CD4-positive, CD25-positive, alpha-beta regulatory T cell (primary cell): ENCODE results near the gene ABCC11. TPM values are rescaled to one million over a fixed set of nuclear protein-coding genes. Genes with fewer than 3 reads are reported as not detected.
"Not testable (repeated sequence)": the region's sequence is repeated elsewhere in the genome, so short reads cannot be mapped to it uniquely, and the experiment has no call there.

Source experiments
- ATAC-seq, 2 donors: fragments of 150-1000 bp; cut with Tn5 transposase; one replicate each; pipeline ENCODE4 v1.10.0; 2021; ENCODE audit warnings: low read depth in 2 of 2, moderate number of reproducible peaks in 2 of 2, moderate library complexity in 1 of 2
- DNase-seq, 3 donors: peaks; one replicate each; pipeline versions ENCODE4 v3.0.0 to v3.0.0-alpha.2; 2012 to 2022; ENCODE audit warnings: mixed read lengths in 1 of 3
- H3K27ac ChIP-seq: one replicate; pipeline ENCODE4 v1.7.0; 2013; ENCODE audit warnings: mild to moderate bottlenecking, low read length; ENCODE audit not compliant: insufficient read depth, poor library complexity, severe bottlenecking
- H3K27me3 ChIP-seq: one replicate; pipeline ENCODE4 v1.7.0; 2013; ENCODE audit warnings: low read length; ENCODE audit not compliant: control insufficient read depth, insufficient read depth
- H3K36me3 ChIP-seq: one replicate; pipeline ENCODE4 v1.7.0; 2013; ENCODE audit warnings: mild to moderate bottlenecking, low read length, moderate library complexity; ENCODE audit not compliant: control insufficient read depth, insufficient read depth
- H3K4me1 ChIP-seq: 2 replicates; pipeline ENCODE4 v1.7.0; 2013; ENCODE audit warnings: mild to moderate bottlenecking, low read length; ENCODE audit not compliant: insufficient read depth, control insufficient read depth, poor library complexity, severe bottlenecking
- H3K4me3 ChIP-seq: one replicate; pipeline ENCODE4 v1.7.0; 2013; ENCODE audit warnings: low read depth, mild to moderate bottlenecking, low read length, moderate library complexity
- H3K9me3 ChIP-seq, 2 experiments: 1 replicate in 1 of 2; 2 replicates in 1 of 2; pipeline ENCODE4 v1.7.0; 2013; ENCODE audit warnings: low read length in 2 of 2, mild to moderate bottlenecking in 1 of 2, moderate library complexity in 1 of 2; ENCODE audit not compliant: control insufficient read depth in 2 of 2
- H3K27ac Mint-ChIP-seq, 3 donors: one replicate each; pipeline ENCODE4 v1.8.0; 2020 to 2022; ENCODE audit warnings: mild to moderate bottlenecking in 3 of 3, mixed read lengths in 3 of 3, moderate library complexity in 2 of 3
- H3K27me3 Mint-ChIP-seq: one replicate; pipeline ENCODE4 v1.8.0; 2022; ENCODE audit warnings: mild to moderate bottlenecking, mixed read lengths
- H3K36me3 Mint-ChIP-seq: one replicate; pipeline ENCODE4 v1.8.0; 2020; ENCODE audit warnings: mixed read lengths
- H3K4me1 Mint-ChIP-seq, 4 donors: one replicate each; pipeline ENCODE4 v1.8.0; 2020 to 2022; ENCODE audit warnings: mixed read lengths in 4 of 4, mild to moderate bottlenecking in 1 of 4
- H3K4me3 Mint-ChIP-seq, 4 donors: one replicate each; pipeline ENCODE4 v1.8.0; 2020 to 2022; ENCODE audit warnings: mild to moderate bottlenecking in 4 of 4, mixed read lengths in 4 of 4, moderate library complexity in 3 of 4
- H3K9me3 Mint-ChIP-seq, 7 donors: one replicate each; pipeline ENCODE4 v1.8.0; 2020 to 2022; ENCODE audit warnings: mixed read lengths in 7 of 7, mild to moderate bottlenecking in 3 of 7, moderate library complexity in 2 of 7
- polyA plus RNA-seq, 4 donors: library from polyadenylated mRNA; unstranded; fragments of 300-500 nt; fragmentation: Illumina TruSeq; gene quantifications; one replicate each; pipeline ENCODE4 v1.2.3, GENCODE V29; 2021
- total RNA-seq: library from RNA; stranded (reverse); gene quantifications from one replicate; pipeline ENCODE4 v1.2.3, GENCODE V29; 2022

The ABCC11 gene
- total and polyA plus RNA-seq, 5 donors from 2014 or later, result 0.13 to 0.30 TPM; not detected in 3

GRCh38 chr16:48250520-48251278, 3.4 kb upstream of the ABCC11 start:
- no peak for ATAC-seq
- Mint-ChIP-seq H3K27ac (peak overlapping the region; percentile 47 to 70 (median 64)), H3K4me1 (peaks cover 44 to 67% (median 50%) of the 10 kb centered on the region in 4 donors)

GRCh38 chr16:48246066-48246465, 1.3 kb downstream of the ABCC11 start:
- H3K4me1 Mint-ChIP-seq, result peaks cover 26 to 70% (median 49%) of the 10 kb centered on the region in 4 donors
- peak overlapping the region; percentile 17 to 98 (median 66) for H3K27ac Mint-ChIP-seq

More at GRCh38 chr16:48250520-48251278, 3.4 kb upstream of the ABCC11 start:
- Mint-ChIP-seq H3K36me3 (peaks cover 18% of the 10 kb centered on the region), H3K27me3 (no peaks in the 10 kb centered on the region), H3K9me3 (no peaks in the 10 kb centered on the region), H3K4me3 (peak overlapping the region in 1 of 4 donors; percentile 44)
- peaks cover 36% of the 10 kb centered on the region for H3K36me3 ChIP-seq
- no peak for DNase-seq
- H3K27me3 ChIP-seq, result no peaks in the 10 kb centered on the region
- H3K27ac ChIP-seq, result no peak overlapping the region
- no peaks in the 10 kb centered on the region for H3K9me3 ChIP-seq
- H3K4me3 ChIP-seq, result peak overlapping the region; percentile 29
- peaks cover 27% of the 10 kb centered on the region for H3K4me1 ChIP-seq

GRCh38 chr16:48244863-48245195, 2.5 kb downstream of the ABCC11 start:
- Mint-ChIP-seq H3K36me3 (no peaks in the 10 kb centered on the region), H3K27me3 (no peaks in the 10 kb centered on the region), H3K27ac (peak overlapping the region; percentile 78 to 98 (median 98)), H3K9me3 (peaks cover 0 to 8% (median 1%) of the 10 kb centered on the region in 7 donors), H3K4me3 (peak overlapping the region; percentile 94 to 96 (median 95)), H3K4me1 (peaks cover 20 to 58% (median 42%) of the 10 kb centered on the region in 4 donors)
- H3K27me3 ChIP-seq, result no peaks in the 10 kb centered on the region
- H3K4me3 ChIP-seq, result peak overlapping the region; percentile 87
- ATAC-seq (no peak), DNase-seq (no peak)
- no peaks in the 10 kb centered on the region for H3K9me3 ChIP-seq
- peak overlapping the region; percentile 83 for H3K27ac ChIP-seq
- peaks cover 46% of the 10 kb centered on the region for H3K4me1 ChIP-seq
- no peaks in the 10 kb centered on the region for H3K36me3 ChIP-seq

More at GRCh38 chr16:48246066-48246465, 1.3 kb downstream of the ABCC11 start:
- peaks cover 46% of the 10 kb centered on the region for H3K4me1 ChIP-seq
- DNase-seq, result no peak
- peak overlapping the region; percentile 87 for H3K4me3 ChIP-seq
- H3K36me3 Mint-ChIP-seq, result no peaks in the 10 kb centered on the region
- no peak overlapping the region for H3K27ac ChIP-seq
- peaks cover 0 to 3% (median 0%) of the 10 kb centered on the region in 7 donors for H3K9me3 Mint-ChIP-seq
- no peaks in the 10 kb centered on the region for H3K27me3 Mint-ChIP-seq
- no peaks in the 10 kb centered on the region for H3K9me3 ChIP-seq
- H3K36me3 ChIP-seq, result no peaks in the 10 kb centered on the region
- peak overlapping the region; percentile 17 to 96 (median 94) for H3K4me3 Mint-ChIP-seq
- no peak for ATAC-seq
- H3K27me3 ChIP-seq, result no peaks in the 10 kb centered on the region

GRCh38 chr16:48244080-48244862, 3.1 kb downstream of the ABCC11 start, which contains the start of gene LONP2:
Gene LONP2, plus strand, starts transcription at chr16:48244300. Its CDS starts 89 bp downstream, at chr16:48244389.
- H3K9me3 ChIP-seq, result no peaks in the 10 kb centered on the region
- peak within 1 kb of the TSS; percentile 87 for H3K4me3 ChIP-seq
- peak; percentile 77 to 95 (median 91) for DNase-seq
- Mint-ChIP-seq H3K4me1 (peaks cover 18 to 54% (median 40%) of the 10 kb centered on the region in 4 donors), H3K4me3 (peak within 1 kb of the TSS; percentile 95 to 96 (median 96)), H3K36me3 (no peaks in the 10 kb centered on the region), H3K27me3 (no peaks in the 10 kb centered on the region), H3K27ac (peak within 1 kb of the TSS; percentile 83 to 98 (median 98)), H3K9me3 (peaks cover 0 to 10% (median 1%) of the 10 kb centered on the region in 7 donors)
- no peaks in the 10 kb centered on the region for H3K36me3 ChIP-seq
- ATAC-seq, result peak; percentile 96
- peaks cover 46% of the 10 kb centered on the region for H3K4me1 ChIP-seq
- peak within 1 kb of the TSS; percentile 83 for H3K27ac ChIP-seq
- no peaks in the 10 kb centered on the region for H3K27me3 ChIP-seq

GRCh38 chr16:48240147-48240546, 7.2 kb downstream of the ABCC11 start:
- Mint-ChIP-seq H3K27ac (peak overlapping the region in 1 of 3 donors; percentile 29), H3K4me3 (peak overlapping the region in 1 of 4 donors; percentile 70)
- not testable (repeated sequence) for H3K36me3 Mint-ChIP-seq

GRCh38 chr16:48236286-48236685, 11.1 kb downstream of the ABCC11 start:
- DNase-seq (no peak), ATAC-seq (no peak)
- H3K27ac Mint-ChIP-seq, result no peak overlapping the region
- peaks cover 0 to 7% (median 0%) of the 10 kb centered on the region in 4 donors for H3K4me1 Mint-ChIP-seq
- no peak overlapping the region for H3K4me3 Mint-ChIP-seq
- Histone ChIP-seq H3K9me3 (no peaks in the 10 kb centered on the region), H3K27ac (no peak overlapping the region), H3K27me3 (no peaks in the 10 kb centered on the region), H3K4me1 (no peaks in the 10 kb centered on the region), H3K4me3 (no peak overlapping the region), H3K36me3 (no peaks in the 10 kb centered on the region)
- H3K36me3 Mint-ChIP-seq, result no peaks in the 10 kb centered on the region
- H3K9me3 Mint-ChIP-seq, result peaks cover 0 to 9% (median 2%) of the 10 kb centered on the region in 7 donors
- peaks cover 5% of the 10 kb centered on the region for H3K27me3 Mint-ChIP-seq

More at GRCh38 chr16:48240147-48240546, 7.2 kb downstream of the ABCC11 start:
- peaks cover 13% of the 10 kb centered on the region for H3K4me1 ChIP-seq
- ATAC-seq, H3K27ac ChIP-seq, H3K27me3 ChIP-seq, H3K9me3 ChIP-seq, H3K27me3 Mint-ChIP-seq, H3K36me3 ChIP-seq, H3K4me3 ChIP-seq, DNase-seq: not testable (repeated sequence)
- Mint-ChIP-seq H3K4me1 (peaks cover 7 to 16% (median 9%) of the 10 kb centered on the region in 4 donors), H3K9me3 (peaks cover 0 to 10% (median 2%) of the 10 kb centered on the region in 7 donors)

GRCh38 chr16:48235556-48236136, 11.7 kb downstream of the ABCC11 start:
- Histone ChIP-seq H3K9me3 (no peaks in the 10 kb centered on the region), H3K4me3 (no peak overlapping the region), H3K27ac (no peak overlapping the region), H3K4me1 (no peaks in the 10 kb centered on the region), H3K36me3 (no peaks in the 10 kb centered on the region), H3K27me3 (no peaks in the 10 kb centered on the region)
- peaks cover 0 to 6% (median 2%) of the 10 kb centered on the region in 7 donors for H3K9me3 Mint-ChIP-seq
- no peak for ATAC-seq
- no peak overlapping the region for H3K27ac Mint-ChIP-seq
- no peak for DNase-seq
- H3K27me3 Mint-ChIP-seq, result peaks cover 5% of the 10 kb centered on the region
- H3K4me3 Mint-ChIP-seq, result peak overlapping the region in 1 of 4 donors; percentile 21
- H3K4me1 Mint-ChIP-seq, result peaks cover 0 to 7% (median 0%) of the 10 kb centered on the region in 4 donors
- no peaks in the 10 kb centered on the region for H3K36me3 Mint-ChIP-seq
